Astrocyte (in vitro differentiated cells and primary cell): Measurements from ENCODE around the gene CENPVL2.
A peak's percentile ranks its signal among the peaks of the same experiment; 100 is the strongest.

ENCODE experiments used
- EZH2 ChIP-seq: IDR thresholded peaks from 2 replicates; pipeline ENCODE4 v1.6.1; 2012; ENCODE audit warnings: mild to moderate bottlenecking, low read length, inconsistent platforms; ENCODE audit not compliant: insufficient read depth
- TF ChIP-seq, protein P1 (sequence below): IDR thresholded peaks from 2 replicates; pipeline ENCODE4 v1.5.1; 2011; ENCODE audit warnings: low read depth, mild to moderate bottlenecking, inconsistent platforms, low read length, moderate library complexity; ENCODE audit not compliant: insufficient read depth

GRCh38 chrX:51641421-51642021 lies 41.1 kb downstream of the CENPVL2 start:
- TF ChIP-seq, protein P1, sequence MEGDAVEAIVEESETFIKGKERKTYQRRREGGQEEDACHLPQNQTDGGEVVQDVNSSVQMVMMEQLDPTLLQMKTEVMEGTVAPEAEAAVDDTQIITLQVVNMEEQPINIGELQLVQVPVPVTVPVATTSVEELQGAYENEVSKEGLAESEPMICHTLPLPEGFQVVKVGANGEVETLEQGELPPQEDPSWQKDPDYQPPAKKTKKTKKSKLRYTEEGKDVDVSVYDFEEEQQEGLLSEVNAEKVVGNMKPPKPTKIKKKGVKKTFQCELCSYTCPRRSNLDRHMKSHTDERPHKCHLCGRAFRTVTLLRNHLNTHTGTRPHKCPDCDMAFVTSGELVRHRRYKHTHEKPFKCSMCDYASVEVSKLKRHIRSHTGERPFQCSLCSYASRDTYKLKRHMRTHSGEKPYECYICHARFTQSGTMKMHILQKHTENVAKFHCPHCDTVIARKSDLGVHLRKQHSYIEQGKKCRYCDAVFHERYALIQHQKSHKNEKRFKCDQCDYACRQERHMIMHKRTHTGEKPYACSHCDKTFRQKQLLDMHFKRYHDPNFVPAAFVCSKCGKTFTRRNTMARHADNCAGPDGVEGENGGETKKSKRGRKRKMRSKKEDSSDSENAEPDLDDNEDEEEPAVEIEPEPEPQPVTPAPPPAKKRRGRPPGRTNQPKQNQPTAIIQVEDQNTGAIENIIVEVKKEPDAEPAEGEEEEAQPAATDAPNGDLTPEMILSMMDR, result peak; percentile 56
- no peak for TF ChIP-seq EZH2
